ENCODE measurements around the gene SLC25A47. TPM values are rescaled to one million over a fixed set of nuclear protein-coding genes. Genes with fewer than 3 reads are reported as not detected.

The SLC25A47 gene
- polyA plus RNA-seq, 3 donors = not detected

GRCh38 chr14:100325958-100326357, 2.8 kb downstream of the SLC25A47 start:
- intact Hi-C loops (cut with micrococcal nuclease) = no loop called here
- no peaks in the 10 kb centered on the region for H3K9me3 ChIP-seq (replicated peaks in 1 of 2; ENCODE audit: control insufficient read depth in 1 of 2, insufficient read depth in 1 of 2, low read length in 2 of 2)
- H4K20me1 ChIP-seq (ENCODE audit: insufficient read depth, low read length) = no peaks in the 10 kb centered on the region
- H3K36me3 Mint-ChIP-seq = peaks cover under 1% of the 10 kb centered on the region in 2 donors
- no peak overlapping the region for H3K4me2 ChIP-seq (replicated peaks; ENCODE audit: extremely low read depth, low read length, poor library complexity, severe bottlenecking)
- H3K4me1 ChIP-seq (ENCODE audit: control insufficient read depth in 1 of 2, insufficient read depth in 2 of 2, low read length in 2 of 2) = no peaks in the 10 kb centered on the region
- no peak for DNase-seq
- H3K4me1 Mint-ChIP-seq = no peaks in the 10 kb centered on the region
- H3K27ac Mint-ChIP-seq = peak overlapping the region in 1 of 7 donors; percentile 58
- no peak overlapping the region for H3K27ac ChIP-seq (ENCODE audit: low read depth in 1 of 2, low read length in 2 of 2)
- peaks cover 0 to 3% (median 0%) of the 10 kb centered on the region in 7 donors for H3K9me3 Mint-ChIP-seq
- no peak for TF ChIP-seq CTCF (IDR thresholded peaks at IDR 0.05)
- no peaks in the 10 kb centered on the region for H3K79me2 ChIP-seq (ENCODE audit: insufficient read depth, low read length)
- H3K9ac ChIP-seq (ENCODE audit: insufficient read depth, low read length, poor library complexity, severe bottlenecking) = no peak overlapping the region
- no peak overlapping the region for H3K4me3 ChIP-seq (replicated peaks in 1 of 3; ENCODE audit: low read depth in 2 of 3, low read length in 3 of 3)
- H3K27me3 Mint-ChIP-seq (ENCODE audit: low read depth in 3 of 3) = peaks cover 1 to 3% (median 2%) of the 10 kb centered on the region in 3 donors
- 95% methylated on average over 11 of the region's 13 CpGs for WGBS (ENCODE audit: insufficient coverage)
- H3K4me3 Mint-ChIP-seq = no peak overlapping the region
- H3K27me3 ChIP-seq (ENCODE audit: control insufficient read depth in 2 of 2, insufficient read depth in 2 of 2, low read length in 2 of 2) = no peaks in the 10 kb centered on the region
- H3K36me3 ChIP-seq (replicated peaks in 1 of 2; ENCODE audit: control insufficient read depth in 1 of 2, insufficient read depth in 2 of 2, low read length in 2 of 2) = no peaks in the 10 kb centered on the region
- H2AFZ ChIP-seq (ENCODE audit: insufficient read depth, low read depth, low read length, poor library complexity, severe bottlenecking) = no peak overlapping the region

DNA sequence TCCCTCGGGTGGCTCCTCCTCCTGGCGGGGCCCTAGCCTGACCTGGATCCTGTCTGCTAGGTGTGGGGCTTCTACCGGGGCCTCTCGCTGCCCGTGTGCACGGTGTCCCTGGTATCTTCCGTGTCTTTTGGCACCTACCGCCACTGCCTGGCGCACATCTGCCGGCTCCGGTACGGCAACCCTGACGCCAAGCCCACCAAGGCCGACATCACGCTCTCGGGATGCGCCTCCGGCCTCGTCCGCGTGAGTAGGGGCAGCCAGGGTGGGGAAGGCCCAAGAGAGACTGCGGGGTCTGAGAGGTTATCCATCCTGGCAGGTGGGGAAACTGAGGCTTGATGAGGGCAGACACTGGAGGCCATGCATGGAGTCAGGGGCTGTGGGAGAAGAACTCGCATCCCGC, 4.0 kb downstream of the SLC25A47 start:
- no peak overlapping the region for H3K9ac ChIP-seq (ENCODE audit: insufficient read depth, low read length, poor library complexity, severe bottlenecking)
- Mint-ChIP-seq H3K9me3 (peaks cover 0 to 3% (median 0%) of the 10 kb centered on the region in 7 donors), H3K4me3 (no peak overlapping the region), H3K27me3 (ENCODE audit: low read depth in 3 of 3) (peaks cover 0 to 3% (median 1%) of the 10 kb centered on the region in 3 donors), H3K36me3 (peaks cover 5 to 12% of the 10 kb centered on the region in 2 donors), H3K4me1 (no peaks in the 10 kb centered on the region), H3K27ac (no peak overlapping the region)
- over 99% methylated on average over 24 of the region's 24 CpGs for WGBS (ENCODE audit: insufficient coverage)
- H3K4me1 ChIP-seq (ENCODE audit: control insufficient read depth in 1 of 2, insufficient read depth in 2 of 2, low read length in 2 of 2) = no peaks in the 10 kb centered on the region
- TF ChIP-seq CTCF (IDR thresholded peaks at IDR 0.05) = no peak
- H3K27ac ChIP-seq (ENCODE audit: low read depth in 1 of 2, low read length in 2 of 2) = no peak overlapping the region
- intact Hi-C loops (cut with micrococcal nuclease) = no loop called here
- no peak for DNase-seq
- H3K9me3 ChIP-seq (replicated peaks in 1 of 2; ENCODE audit: control insufficient read depth in 1 of 2, insufficient read depth in 1 of 2, low read length in 2 of 2) = no peaks in the 10 kb centered on the region
- peaks cover under 1% of the 10 kb centered on the region for H4K20me1 ChIP-seq (ENCODE audit: insufficient read depth, low read length)
- H3K4me3 ChIP-seq (replicated peaks in 1 of 3; ENCODE audit: low read depth in 2 of 3, low read length in 3 of 3) = no peak overlapping the region
- H3K36me3 ChIP-seq (replicated peaks in 1 of 2; ENCODE audit: control insufficient read depth in 1 of 2, insufficient read depth in 2 of 2, low read length in 2 of 2) = peaks cover 0 to 2% of the 10 kb centered on the region in 2 donors
- H2AFZ ChIP-seq (ENCODE audit: insufficient read depth, low read depth, low read length, poor library complexity, severe bottlenecking) = no peak overlapping the region
- H3K79me2 ChIP-seq (ENCODE audit: insufficient read depth, low read length) = no peaks in the 10 kb centered on the region
- H3K4me2 ChIP-seq (replicated peaks; ENCODE audit: extremely low read depth, low read length, poor library complexity, severe bottlenecking) = no peak overlapping the region
- no peaks in the 10 kb centered on the region for H3K27me3 ChIP-seq (ENCODE audit: control insufficient read depth in 2 of 2, insufficient read depth in 2 of 2, low read length in 2 of 2)
